Type B pancreatic cell (in vitro differentiated cells): ENCODE results near the gene EVC. TPM values are rescaled to one million over a fixed set of nuclear protein-coding genes. Genes with fewer than 3 reads are reported as not detected.

Source experiments
- DNase-seq: peaks from one replicate; pipeline ENCODE4 v3.0.0; 2021; ENCODE audit warnings: mixed read lengths; ENCODE audit not compliant: unreplicated experiment; ENCODE audit errors: extremely low spot score
- H3K27ac Mint-ChIP-seq: 2 replicates; pipeline ENCODE4 v1.8.0; 2021; ENCODE audit warnings: mild to moderate bottlenecking, mixed read lengths
- H3K27me3 Mint-ChIP-seq: 2 replicates; pipeline ENCODE4 v1.8.0; 2021; ENCODE audit warnings: mixed read lengths
- H3K36me3 Mint-ChIP-seq: 2 replicates; pipeline ENCODE4 v1.8.0; 2021; ENCODE audit warnings: mixed read lengths
- H3K4me1 Mint-ChIP-seq: one replicate; pipeline ENCODE4 v1.8.0; 2021; ENCODE audit warnings: mixed read lengths; ENCODE audit not compliant: unreplicated experiment
- H3K4me3 Mint-ChIP-seq: 2 replicates; pipeline ENCODE4 v1.8.0; 2021; ENCODE audit warnings: mild to moderate bottlenecking, mixed read lengths
- H3K9me3 Mint-ChIP-seq: 2 replicates; pipeline ENCODE4 v1.8.0; 2021; ENCODE audit warnings: mixed read lengths
- total RNA-seq: library from RNA; stranded (reverse); gene quantifications from 2 replicates; pipeline ENCODE4 v1.2.1, GENCODE V29; 2021; ENCODE audit warnings: low replicate concordance
- TF ChIP-seq, protein P1 (sequence below): fragments of 200-600 bp; sonication (generic); conservative IDR thresholded peaks from 2 replicates; pipeline ENCODE4 v1.5.0; 2021; ENCODE audit warnings: antibody characterized with exemption, mild to moderate bottlenecking

The EVC gene
- total RNA-seq, 1 donor from 2014 or later = 29.2 TPM

DNA sequence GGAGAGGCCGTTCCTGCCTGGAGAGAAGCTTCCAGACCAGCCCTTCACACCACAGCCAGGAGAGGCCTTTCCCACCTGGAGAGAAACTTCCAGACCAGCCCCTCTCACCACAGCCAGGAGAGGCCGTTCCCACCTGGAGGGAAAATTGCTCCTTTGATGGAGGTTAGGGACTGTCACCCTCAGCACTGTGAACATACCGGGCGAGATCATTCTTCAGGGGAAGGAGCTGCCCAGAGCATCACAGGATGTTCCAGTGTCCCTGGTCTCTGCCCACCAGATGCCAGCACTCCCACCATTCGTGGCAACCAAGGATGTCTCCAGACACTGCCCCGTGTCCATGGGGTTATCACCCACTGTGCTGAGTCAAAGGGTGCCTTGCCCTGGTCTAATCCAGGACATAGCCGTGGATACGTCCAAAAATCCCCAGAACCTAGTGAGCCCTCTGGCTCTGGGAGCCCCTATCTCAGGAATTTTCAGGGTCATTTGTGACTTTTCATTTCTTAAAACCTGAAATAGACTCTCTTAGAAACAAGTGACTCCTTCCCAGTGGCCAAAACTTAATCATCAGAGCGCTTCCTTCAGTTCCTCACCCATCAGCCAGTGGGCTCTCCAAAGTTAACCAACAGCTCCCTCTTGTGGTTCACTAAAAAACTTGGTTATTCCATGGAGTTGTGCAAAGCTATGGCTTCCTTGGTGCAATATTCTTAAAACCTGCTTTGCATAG, 101.7 kb downstream of the EVC start:
- H3K4me3 Mint-ChIP-seq = no peak overlapping the region
- peaks cover 31% of the 10 kb centered on the region for H3K36me3 Mint-ChIP-seq
- H3K27me3 Mint-ChIP-seq = no peaks in the 10 kb centered on the region
- TF ChIP-seq, protein P1, sequence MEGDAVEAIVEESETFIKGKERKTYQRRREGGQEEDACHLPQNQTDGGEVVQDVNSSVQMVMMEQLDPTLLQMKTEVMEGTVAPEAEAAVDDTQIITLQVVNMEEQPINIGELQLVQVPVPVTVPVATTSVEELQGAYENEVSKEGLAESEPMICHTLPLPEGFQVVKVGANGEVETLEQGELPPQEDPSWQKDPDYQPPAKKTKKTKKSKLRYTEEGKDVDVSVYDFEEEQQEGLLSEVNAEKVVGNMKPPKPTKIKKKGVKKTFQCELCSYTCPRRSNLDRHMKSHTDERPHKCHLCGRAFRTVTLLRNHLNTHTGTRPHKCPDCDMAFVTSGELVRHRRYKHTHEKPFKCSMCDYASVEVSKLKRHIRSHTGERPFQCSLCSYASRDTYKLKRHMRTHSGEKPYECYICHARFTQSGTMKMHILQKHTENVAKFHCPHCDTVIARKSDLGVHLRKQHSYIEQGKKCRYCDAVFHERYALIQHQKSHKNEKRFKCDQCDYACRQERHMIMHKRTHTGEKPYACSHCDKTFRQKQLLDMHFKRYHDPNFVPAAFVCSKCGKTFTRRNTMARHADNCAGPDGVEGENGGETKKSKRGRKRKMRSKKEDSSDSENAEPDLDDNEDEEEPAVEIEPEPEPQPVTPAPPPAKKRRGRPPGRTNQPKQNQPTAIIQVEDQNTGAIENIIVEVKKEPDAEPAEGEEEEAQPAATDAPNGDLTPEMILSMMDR = peak; percentile 84
- no peak for DNase-seq
- H3K9me3 Mint-ChIP-seq = no peaks in the 10 kb centered on the region
- no peak overlapping the region for H3K27ac Mint-ChIP-seq
- H3K4me1 Mint-ChIP-seq = no peaks in the 10 kb centered on the region

- no peak overlapping the region for H3K27ac Mint-ChIP-seq
- H3K9me3 Mint-ChIP-seq = no peaks in the 10 kb centered on the region
- H3K4me3 Mint-ChIP-seq = no peak overlapping the region
Observed at GRCh38 chr4:5813882-5814255, 102.9 kb downstream of the EVC start.

DNA sequence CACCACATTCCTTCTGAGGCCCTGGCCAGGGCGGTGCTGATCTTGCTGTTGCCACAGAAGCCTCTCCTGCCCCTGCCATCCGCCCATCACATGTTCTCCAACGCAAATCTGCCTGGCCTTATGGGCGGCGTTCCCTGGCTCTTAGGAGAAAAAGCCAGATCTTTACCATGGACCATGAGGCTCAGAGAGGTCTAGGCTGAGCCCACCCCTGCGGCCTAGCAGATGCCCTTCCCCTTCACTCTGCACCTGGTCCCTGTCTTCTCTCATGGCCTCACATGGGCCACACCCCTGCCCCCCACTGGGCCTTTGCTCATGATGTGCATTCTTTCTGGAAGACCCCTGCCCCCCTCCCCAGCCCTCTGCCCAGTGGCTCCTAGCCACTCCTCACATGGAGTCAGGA, 103.4 kb downstream of the EVC start:
- TF ChIP-seq, protein P1 = no peak
- Mint-ChIP-seq H3K36me3 (peaks cover 41% of the 10 kb centered on the region), H3K4me1 (no peaks in the 10 kb centered on the region), H3K27ac (no peak overlapping the region), H3K4me3 (no peak overlapping the region), H3K27me3 (no peaks in the 10 kb centered on the region), H3K9me3 (no peaks in the 10 kb centered on the region)
- DNase-seq = no peak

More at GRCh38 chr4:5813882-5814255, 102.9 kb downstream of the EVC start:
- Mint-ChIP-seq H3K27me3 (no peaks in the 10 kb centered on the region), H3K4me1 (no peaks in the 10 kb centered on the region), H3K36me3 (peaks cover 37% of the 10 kb centered on the region)
- TF ChIP-seq, protein P1 = no peak
- no peak for DNase-seq

DNA sequence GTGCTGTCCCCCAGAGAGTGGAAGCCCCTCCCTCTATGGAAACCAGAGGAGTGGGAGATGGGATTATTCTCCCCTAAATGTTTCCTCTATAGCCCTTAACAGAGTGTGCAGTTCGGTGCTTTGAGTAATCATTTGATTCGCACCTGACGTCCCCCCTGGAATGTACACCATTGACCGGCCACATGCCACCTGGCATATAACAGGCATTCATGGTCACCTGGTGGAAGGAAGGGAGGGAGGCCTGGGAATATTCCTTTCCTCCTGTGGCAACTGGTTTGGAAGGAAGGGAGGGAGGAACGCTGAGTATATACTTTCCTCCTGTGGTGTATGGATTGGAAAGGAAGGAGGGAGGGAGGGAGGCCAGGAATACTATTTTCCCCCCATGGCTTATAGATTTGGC, 104.6 kb downstream of the EVC start:
- H3K4me1 Mint-ChIP-seq = no peaks in the 10 kb centered on the region
- TF ChIP-seq, protein P1 = no peak
- peaks cover 43% of the 10 kb centered on the region for H3K36me3 Mint-ChIP-seq
- DNase-seq = no peak
- H3K27ac Mint-ChIP-seq = no peak overlapping the region
- no peak overlapping the region for H3K4me3 Mint-ChIP-seq
- no peaks in the 10 kb centered on the region for H3K9me3 Mint-ChIP-seq
- H3K27me3 Mint-ChIP-seq = no peaks in the 10 kb centered on the region

GRCh38 chr4:5816101-5816500, 105.1 kb downstream of the EVC start:
- H3K4me1 Mint-ChIP-seq = no peaks in the 10 kb centered on the region
- H3K27me3 Mint-ChIP-seq = no peaks in the 10 kb centered on the region
- H3K9me3 Mint-ChIP-seq = no peaks in the 10 kb centered on the region
- no peak overlapping the region for H3K27ac Mint-ChIP-seq
- TF ChIP-seq, protein P1 = no peak
- peaks cover 41% of the 10 kb centered on the region for H3K36me3 Mint-ChIP-seq
- DNase-seq = no peak
- H3K4me3 Mint-ChIP-seq = no peak overlapping the region
